ENCODE results near the gene ATXN10.

DNA sequence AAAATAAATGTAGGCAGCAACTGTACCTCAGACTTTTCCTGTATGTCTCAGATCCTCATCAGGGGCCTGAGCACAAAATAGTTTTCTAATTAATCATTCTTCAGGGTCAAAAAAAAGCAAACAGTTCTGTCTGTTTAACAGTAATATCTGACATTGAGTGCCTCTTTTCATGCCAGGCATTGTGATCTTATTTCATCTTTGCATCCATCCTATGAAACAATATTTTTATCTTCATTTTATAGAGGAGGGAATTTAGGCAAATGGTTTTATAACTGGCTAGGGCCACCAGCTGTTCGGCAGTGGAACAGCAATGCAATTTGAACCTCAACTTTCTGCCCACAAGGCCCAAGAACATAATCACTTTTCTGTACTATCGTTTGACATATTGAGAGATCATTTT lies 159.8 kb downstream of the ATXN10 start:
- TF ChIP-seq, protein P1, sequence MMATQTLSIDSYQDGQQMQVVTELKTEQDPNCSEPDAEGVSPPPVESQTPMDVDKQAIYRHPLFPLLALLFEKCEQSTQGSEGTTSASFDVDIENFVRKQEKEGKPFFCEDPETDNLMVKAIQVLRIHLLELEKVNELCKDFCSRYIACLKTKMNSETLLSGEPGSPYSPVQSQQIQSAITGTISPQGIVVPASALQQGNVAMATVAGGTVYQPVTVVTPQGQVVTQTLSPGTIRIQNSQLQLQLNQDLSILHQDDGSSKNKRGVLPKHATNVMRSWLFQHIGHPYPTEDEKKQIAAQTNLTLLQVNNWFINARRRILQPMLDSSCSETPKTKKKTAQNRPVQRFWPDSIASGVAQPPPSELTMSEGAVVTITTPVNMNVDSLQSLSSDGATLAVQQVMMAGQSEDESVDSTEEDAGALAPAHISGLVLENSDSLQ (IDR thresholded peaks at IDR 0.05): no peak
- TF ChIP-seq GABPA (IDR thresholded peaks at IDR 0.05; ENCODE audit: low read depth): no peak
- TF ChIP-seq, protein P2, sequence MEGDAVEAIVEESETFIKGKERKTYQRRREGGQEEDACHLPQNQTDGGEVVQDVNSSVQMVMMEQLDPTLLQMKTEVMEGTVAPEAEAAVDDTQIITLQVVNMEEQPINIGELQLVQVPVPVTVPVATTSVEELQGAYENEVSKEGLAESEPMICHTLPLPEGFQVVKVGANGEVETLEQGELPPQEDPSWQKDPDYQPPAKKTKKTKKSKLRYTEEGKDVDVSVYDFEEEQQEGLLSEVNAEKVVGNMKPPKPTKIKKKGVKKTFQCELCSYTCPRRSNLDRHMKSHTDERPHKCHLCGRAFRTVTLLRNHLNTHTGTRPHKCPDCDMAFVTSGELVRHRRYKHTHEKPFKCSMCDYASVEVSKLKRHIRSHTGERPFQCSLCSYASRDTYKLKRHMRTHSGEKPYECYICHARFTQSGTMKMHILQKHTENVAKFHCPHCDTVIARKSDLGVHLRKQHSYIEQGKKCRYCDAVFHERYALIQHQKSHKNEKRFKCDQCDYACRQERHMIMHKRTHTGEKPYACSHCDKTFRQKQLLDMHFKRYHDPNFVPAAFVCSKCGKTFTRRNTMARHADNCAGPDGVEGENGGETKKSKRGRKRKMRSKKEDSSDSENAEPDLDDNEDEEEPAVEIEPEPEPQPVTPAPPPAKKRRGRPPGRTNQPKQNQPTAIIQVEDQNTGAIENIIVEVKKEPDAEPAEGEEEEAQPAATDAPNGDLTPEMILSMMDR (IDR thresholded peaks at IDR 0.05 in 2 of 3, conservative IDR thresholded peaks at IDR 0.05 in 1 of 3; ENCODE audit: control insufficient read depth in 2 of 3, extremely low read depth in 1 of 3, insufficient read depth in 1 of 3, low read depth in 3 of 3, low read length in 3 of 3): peak; percentile 33 to 49 (median 37); a peak in 4 of 6 replicates
- no peak for TF ChIP-seq CHD2 (IDR thresholded peaks at IDR 0.05; ENCODE audit: borderline replicate concordance, low read depth, low read length)
- TF ChIP-seq BHLHE40 (IDR thresholded peaks at IDR 0.05; ENCODE audit: borderline replicate concordance in 1 of 2, low read depth in 2 of 2, low read length in 1 of 2): no peak
- no peak for TF ChIP-seq POLR2A (IDR thresholded peaks at IDR 0.05; ENCODE audit: low read depth, low read length)
- no peak for TF ChIP-seq SREBF1 (IDR thresholded peaks at IDR 0.05; ENCODE audit: low read length)
- no peak for TF ChIP-seq SMARCA5 (IDR thresholded peaks at IDR 0.05)
- TF ChIP-seq MYC (IDR thresholded peaks at IDR 0.05; ENCODE audit: insufficient read depth, insufficient read length, insufficient replicate concordance, low read length, severe bottlenecking): no peak
- TF ChIP-seq, protein P3, sequence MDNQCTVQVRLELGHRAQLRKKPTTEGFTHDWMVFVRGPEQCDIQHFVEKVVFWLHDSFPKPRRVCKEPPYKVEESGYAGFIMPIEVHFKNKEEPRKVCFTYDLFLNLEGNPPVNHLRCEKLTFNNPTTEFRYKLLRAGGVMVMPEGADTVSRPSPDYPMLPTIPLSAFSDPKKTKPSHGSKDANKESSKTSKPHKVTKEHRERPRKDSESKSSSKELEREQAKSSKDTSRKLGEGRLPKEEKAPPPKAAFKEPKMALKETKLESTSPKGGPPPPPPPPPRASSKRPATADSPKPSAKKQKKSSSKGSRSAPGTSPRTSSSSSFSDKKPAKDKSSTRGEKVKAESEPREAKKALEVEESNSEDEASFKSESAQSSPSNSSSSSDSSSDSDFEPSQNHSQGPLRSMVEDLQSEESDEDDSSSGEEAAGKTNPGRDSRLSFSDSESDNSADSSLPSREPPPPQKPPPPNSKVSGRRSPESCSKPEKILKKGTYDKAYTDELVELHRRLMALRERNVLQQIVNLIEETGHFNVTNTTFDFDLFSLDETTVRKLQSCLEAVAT (IDR thresholded peaks at IDR 0.05): no peak
- TF ChIP-seq, protein P4, sequence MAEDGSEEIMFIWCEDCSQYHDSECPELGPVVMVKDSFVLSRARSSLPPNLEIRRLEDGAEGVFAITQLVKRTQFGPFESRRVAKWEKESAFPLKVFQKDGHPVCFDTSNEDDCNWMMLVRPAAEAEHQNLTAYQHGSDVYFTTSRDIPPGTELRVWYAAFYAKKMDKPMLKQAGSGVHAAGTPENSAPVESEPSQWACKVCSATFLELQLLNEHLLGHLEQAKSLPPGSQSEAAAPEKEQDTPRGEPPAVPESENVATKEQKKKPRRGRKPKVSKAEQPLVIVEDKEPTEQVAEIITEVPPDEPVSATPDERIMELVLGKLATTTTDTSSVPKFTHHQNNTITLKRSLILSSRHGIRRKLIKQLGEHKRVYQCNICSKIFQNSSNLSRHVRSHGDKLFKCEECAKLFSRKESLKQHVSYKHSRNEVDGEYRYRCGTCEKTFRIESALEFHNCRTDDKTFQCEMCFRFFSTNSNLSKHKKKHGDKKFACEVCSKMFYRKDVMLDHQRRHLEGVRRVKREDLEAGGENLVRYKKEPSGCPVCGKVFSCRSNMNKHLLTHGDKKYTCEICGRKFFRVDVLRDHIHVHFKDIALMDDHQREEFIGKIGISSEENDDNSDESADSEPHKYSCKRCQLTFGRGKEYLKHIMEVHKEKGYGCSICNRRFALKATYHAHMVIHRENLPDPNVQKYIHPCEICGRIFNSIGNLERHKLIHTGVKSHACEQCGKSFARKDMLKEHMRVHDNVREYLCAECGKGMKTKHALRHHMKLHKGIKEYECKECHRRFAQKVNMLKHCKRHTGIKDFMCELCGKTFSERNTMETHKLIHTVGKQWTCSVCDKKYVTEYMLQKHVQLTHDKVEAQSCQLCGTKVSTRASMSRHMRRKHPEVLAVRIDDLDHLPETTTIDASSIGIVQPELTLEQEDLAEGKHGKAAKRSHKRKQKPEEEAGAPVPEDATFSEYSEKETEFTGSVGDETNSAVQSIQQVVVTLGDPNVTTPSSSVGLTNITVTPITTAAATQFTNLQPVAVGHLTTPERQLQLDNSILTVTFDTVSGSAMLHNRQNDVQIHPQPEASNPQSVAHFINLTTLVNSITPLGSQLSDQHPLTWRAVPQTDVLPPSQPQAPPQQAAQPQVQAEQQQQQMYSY (CRISPR knock-in tag; IDR thresholded peaks at IDR 0.05): no peak
- TF ChIP-seq RAD21 (IDR thresholded peaks at IDR 0.05; ENCODE audit: insufficient read depth, low read depth, low read length): peak; percentile 45

Measured in GM12878 (cell line).